MM.1S (cell line): ENCODE results near the gene CFAP46.

ENCODE experiments used
- CTCF ChIP-seq: fragments of 300-600 bp; sonication (generic); IDR thresholded peaks from 2 replicates; pipeline ENCODE4 v1.5.1; 2016; ENCODE audit warnings: antibody characterized with exemption, low read length, mixed read lengths
- EZH2 ChIP-seq: fragments of 300-600 bp; sonication (generic); optimal IDR thresholded peaks from 2 replicates; pipeline ENCODE3; 2017; ENCODE audit warnings: low read depth, mild to moderate bottlenecking, antibody characterized with exemption, low read length, mixed read lengths
- EZH2phosphoT487 ChIP-seq: fragments of 300-600 bp; sonication (generic); IDR thresholded peaks from 2 replicates; pipeline ENCODE4 v1.6.1; 2018; ENCODE audit warnings: antibody characterized with exemption, low read length

GRCh38 chr10:132868995-132869394, 73.4 kb downstream of the CFAP46 start:
- TF ChIP-seq CTCF (no peak), EZH2 (no peak), EZH2phosphoT487 (no peak)
